ENCODE results near the gene PAX7. TPM values are rescaled to one million over a fixed set of nuclear protein-coding genes. Genes with fewer than 3 reads are reported as not detected.

The PAX7 gene
- total and polyA plus RNA-seq, 2 of the 4 experiments (the other 2 are of a cell fraction), result not detected

DNA sequence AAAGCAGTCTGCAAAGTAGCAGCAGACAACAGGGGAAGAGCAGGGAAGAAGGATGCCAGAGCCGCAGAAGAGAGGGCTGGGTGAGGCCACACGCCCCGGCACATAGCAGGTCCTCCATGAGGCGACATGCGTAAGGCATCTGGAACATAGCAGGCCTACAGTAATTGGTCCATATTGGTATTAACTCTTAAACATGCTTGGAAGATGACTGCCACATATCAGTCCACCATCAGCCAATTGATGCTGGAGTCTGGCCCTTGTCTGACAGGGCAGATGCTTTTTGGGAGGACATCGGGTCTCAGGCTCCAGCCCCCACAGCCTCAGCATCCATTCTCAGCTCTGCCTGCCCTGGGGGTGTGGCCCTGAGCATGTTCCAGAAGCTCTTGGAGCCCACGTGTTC is 135.1 kb downstream of the PAX7 start:
- no peak for TF ChIP-seq FOS (IDR thresholded peaks at IDR 0.05; ENCODE audit: low read depth, low read length)
- TF ChIP-seq, protein P1, sequence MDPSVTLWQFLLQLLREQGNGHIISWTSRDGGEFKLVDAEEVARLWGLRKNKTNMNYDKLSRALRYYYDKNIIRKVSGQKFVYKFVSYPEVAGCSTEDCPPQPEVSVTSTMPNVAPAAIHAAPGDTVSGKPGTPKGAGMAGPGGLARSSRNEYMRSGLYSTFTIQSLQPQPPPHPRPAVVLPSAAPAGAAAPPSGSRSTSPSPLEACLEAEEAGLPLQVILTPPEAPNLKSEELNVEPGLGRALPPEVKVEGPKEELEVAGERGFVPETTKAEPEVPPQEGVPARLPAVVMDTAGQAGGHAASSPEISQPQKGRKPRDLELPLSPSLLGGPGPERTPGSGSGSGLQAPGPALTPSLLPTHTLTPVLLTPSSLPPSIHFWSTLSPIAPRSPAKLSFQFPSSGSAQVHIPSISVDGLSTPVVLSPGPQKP (IDR thresholded peaks at IDR 0.05; ENCODE audit: borderline replicate concordance, low read depth, low read length), result no peak
- TF ChIP-seq RCOR1 (IDR thresholded peaks at IDR 0.05; ENCODE audit: insufficient replicate concordance, low read length), result no peak
- TF ChIP-seq MAZ (IDR thresholded peaks at IDR 0.05; ENCODE audit: borderline replicate concordance, low read depth, low read length), result no peak
- TF ChIP-seq MAFK (IDR thresholded peaks at IDR 0.05; ENCODE audit: low read depth, low read length), result no peak
- TF ChIP-seq CHD1 (IDR thresholded peaks at IDR 0.05; ENCODE audit: low read depth, low read length), result no peak
- TF ChIP-seq RFX5 (IDR thresholded peaks at IDR 0.05; ENCODE audit: low read depth, low read length), result no peak
- no peak for TF ChIP-seq MXI1 (IDR thresholded peaks at IDR 0.05; ENCODE audit: borderline replicate concordance, low read depth, low read length)
- no peak for TF ChIP-seq NFE2L2 (IDR thresholded peaks at IDR 0.05; ENCODE audit: low read depth, low read length)
- TF ChIP-seq RAD21 (IDR thresholded peaks at IDR 0.05; ENCODE audit: low read length), result no peak
- no peak for TF ChIP-seq BHLHE40 (IDR thresholded peaks at IDR 0.05; ENCODE audit: low read depth, low read length)
- TF ChIP-seq CEBPB (IDR thresholded peaks at IDR 0.05; ENCODE audit: low read depth, low read length), result no peak
- TF ChIP-seq, protein P2, sequence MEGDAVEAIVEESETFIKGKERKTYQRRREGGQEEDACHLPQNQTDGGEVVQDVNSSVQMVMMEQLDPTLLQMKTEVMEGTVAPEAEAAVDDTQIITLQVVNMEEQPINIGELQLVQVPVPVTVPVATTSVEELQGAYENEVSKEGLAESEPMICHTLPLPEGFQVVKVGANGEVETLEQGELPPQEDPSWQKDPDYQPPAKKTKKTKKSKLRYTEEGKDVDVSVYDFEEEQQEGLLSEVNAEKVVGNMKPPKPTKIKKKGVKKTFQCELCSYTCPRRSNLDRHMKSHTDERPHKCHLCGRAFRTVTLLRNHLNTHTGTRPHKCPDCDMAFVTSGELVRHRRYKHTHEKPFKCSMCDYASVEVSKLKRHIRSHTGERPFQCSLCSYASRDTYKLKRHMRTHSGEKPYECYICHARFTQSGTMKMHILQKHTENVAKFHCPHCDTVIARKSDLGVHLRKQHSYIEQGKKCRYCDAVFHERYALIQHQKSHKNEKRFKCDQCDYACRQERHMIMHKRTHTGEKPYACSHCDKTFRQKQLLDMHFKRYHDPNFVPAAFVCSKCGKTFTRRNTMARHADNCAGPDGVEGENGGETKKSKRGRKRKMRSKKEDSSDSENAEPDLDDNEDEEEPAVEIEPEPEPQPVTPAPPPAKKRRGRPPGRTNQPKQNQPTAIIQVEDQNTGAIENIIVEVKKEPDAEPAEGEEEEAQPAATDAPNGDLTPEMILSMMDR (conservative IDR thresholded peaks at IDR 0.05; ENCODE audit: low read depth, low read length), result no peak
- no peak for TF ChIP-seq POLR2A (IDR thresholded peaks at IDR 0.05; ENCODE audit: low read depth, low read length)
- TF ChIP-seq, protein P3, sequence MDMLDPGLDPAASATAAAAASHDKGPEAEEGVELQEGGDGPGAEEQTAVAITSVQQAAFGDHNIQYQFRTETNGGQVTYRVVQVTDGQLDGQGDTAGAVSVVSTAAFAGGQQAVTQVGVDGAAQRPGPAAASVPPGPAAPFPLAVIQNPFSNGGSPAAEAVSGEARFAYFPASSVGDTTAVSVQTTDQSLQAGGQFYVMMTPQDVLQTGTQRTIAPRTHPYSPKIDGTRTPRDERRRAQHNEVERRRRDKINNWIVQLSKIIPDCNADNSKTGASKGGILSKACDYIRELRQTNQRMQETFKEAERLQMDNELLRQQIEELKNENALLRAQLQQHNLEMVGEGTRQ (IDR thresholded peaks at IDR 0.05; ENCODE audit: low read depth, low read length), result no peak
- no peak for TF ChIP-seq SMC3 (IDR thresholded peaks at IDR 0.05; ENCODE audit: low read depth, low read length)
- no peak overlapping the region for H4K91ac ChIP-seq (ENCODE audit: insufficient read depth, low read depth, low read length)
- H2BK5ac ChIP-seq (ENCODE audit: low read depth, low read length, poor library complexity, severe bottlenecking), result no peak overlapping the region
- H3K14ac ChIP-seq (replicated peaks; ENCODE audit: low read depth, low read length), result no peak overlapping the region
- no peak overlapping the region for H3K4me3 ChIP-seq (ENCODE audit: insufficient read depth, low read depth, low read length)
- no peak overlapping the region for H2AK9ac ChIP-seq (replicated peaks; ENCODE audit: low read depth, low read length, poor library complexity)
- no peaks in the 10 kb centered on the region for H3K9me3 ChIP-seq (ENCODE audit: control insufficient read depth, insufficient read depth, low read length)
- H3K56ac ChIP-seq (ENCODE audit: extremely low read depth, insufficient read depth, low read length), result no peak overlapping the region
- ChIA-PET POLR2A (ENCODE audit: unreplicated experiment) (no interaction called here), CTCF (no interaction called here)
- dilution Hi-C loops (cut with HindIII; ENCODE audit: low sequenced_read_pairs, unreplicated experiment) (no loop called here), in situ Hi-C loops (cut with MboI; ENCODE audit: low sequenced_read_pairs) (no loop called here), intact Hi-C loops (cut with micrococcal nuclease) (no loop called here)
- no peak overlapping the region for H2BK15ac ChIP-seq (ENCODE audit: low read depth, low read length)
- H2BK20ac ChIP-seq (ENCODE audit: low read depth, low read length), result no peak overlapping the region
- no peak overlapping the region for H3K18ac ChIP-seq (ENCODE audit: low read depth, low read length)
- ATAC-seq (ENCODE audit: low read depth), result no peak
- H3K9me1 ChIP-seq (ENCODE audit: insufficient read depth, low read length), result no peaks in the 10 kb centered on the region
- no peaks in the 10 kb centered on the region for H3K36me3 ChIP-seq (ENCODE audit: control insufficient read depth, insufficient read depth, low read length)
- BruUV-seq (replicated peaks), result no TSS peak
- H4K20me1 ChIP-seq (ENCODE audit: insufficient read depth, low read length), result no peaks in the 10 kb centered on the region
- WGBS, 2 experiments (ENCODE audit: extremely low coverage in 2 of 2, insufficient read length in 1 of 2), result 62% methylated on average over 5 of the region's 7 CpGs; no CpG with 5 or more reads in 1 of the 2 experiments
- H4K8ac ChIP-seq (ENCODE audit: low read depth in 2 of 2, low read length in 2 of 2), result no peak overlapping the region
- H3K79me1 ChIP-seq (ENCODE audit: low read depth in 1 of 2, low read length in 2 of 2), result no peaks in the 10 kb centered on the region
- no peak overlapping the region for H2AFZ ChIP-seq (replicated peaks; ENCODE audit: low read length, poor library complexity)
- no peak overlapping the region for H3K4ac ChIP-seq (ENCODE audit: low read depth, low read length)
- peaks cover 8% of the 10 kb centered on the region for H3K27me3 ChIP-seq (ENCODE audit: control insufficient read depth, insufficient read depth, low read length)
- no peak overlapping the region for H3K4me2 ChIP-seq (ENCODE audit: low read depth, low read length)
- H2AK5ac ChIP-seq (ENCODE audit: low read depth, low read length), result no peak overlapping the region
- H3K9ac ChIP-seq (ENCODE audit: low read depth, low read length), result no peak overlapping the region
- no peak overlapping the region for H3K23ac ChIP-seq (ENCODE audit: low read depth, low read length)
- DNase-seq, result no peak
- no peak overlapping the region for H3K27ac ChIP-seq (ENCODE audit: insufficient read depth, low read length)
- no peaks in the 10 kb centered on the region for H3K4me1 ChIP-seq (ENCODE audit: control insufficient read depth, insufficient read depth, low read length)
- no peak overlapping the region for H4K5ac ChIP-seq (ENCODE audit: low read depth, low read length)
- H2BK120ac ChIP-seq (ENCODE audit: low read depth, low read length), result no peak overlapping the region

Measured in IMR-90 (cell line).